HG02938 (cell line): Measurements from ENCODE around the gene BCL2.
A peak's percentile ranks its signal among the peaks of the same experiment; 100 is the strongest.

Experiments
- ATAC-seq: cut with Tn5 transposase; IDR thresholded peaks from one replicate; pipeline ENCODE4 v1.9.1; 2021; ENCODE audit warnings: mild to moderate bottlenecking, moderate library complexity; ENCODE audit not compliant: unreplicated experiment

BCL2 gene

GRCh38 chr18:63186520-63187222 is 132.9 kb downstream of the BCL2 start:
- ATAC-seq = no peak

DNA sequence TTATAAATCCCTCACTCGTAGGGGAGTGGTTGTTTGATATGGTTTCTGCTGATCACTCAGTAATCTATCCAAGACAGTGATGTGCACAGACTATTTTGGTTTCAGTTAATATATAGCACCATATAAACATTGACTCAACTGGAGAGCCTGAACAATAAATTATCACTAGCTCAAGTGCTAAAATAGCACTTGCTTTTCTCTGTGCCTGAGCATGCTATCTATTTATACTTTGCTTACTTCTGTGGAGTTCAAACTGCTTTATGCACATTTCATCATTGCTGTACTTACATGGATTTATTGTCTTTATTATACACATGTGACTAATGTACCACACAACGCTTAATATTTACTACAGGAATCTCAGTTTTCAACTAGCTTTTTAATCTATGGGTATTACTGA is 133.6 kb downstream of the BCL2 start:
- peak; percentile 31 for ATAC-seq

DNA sequence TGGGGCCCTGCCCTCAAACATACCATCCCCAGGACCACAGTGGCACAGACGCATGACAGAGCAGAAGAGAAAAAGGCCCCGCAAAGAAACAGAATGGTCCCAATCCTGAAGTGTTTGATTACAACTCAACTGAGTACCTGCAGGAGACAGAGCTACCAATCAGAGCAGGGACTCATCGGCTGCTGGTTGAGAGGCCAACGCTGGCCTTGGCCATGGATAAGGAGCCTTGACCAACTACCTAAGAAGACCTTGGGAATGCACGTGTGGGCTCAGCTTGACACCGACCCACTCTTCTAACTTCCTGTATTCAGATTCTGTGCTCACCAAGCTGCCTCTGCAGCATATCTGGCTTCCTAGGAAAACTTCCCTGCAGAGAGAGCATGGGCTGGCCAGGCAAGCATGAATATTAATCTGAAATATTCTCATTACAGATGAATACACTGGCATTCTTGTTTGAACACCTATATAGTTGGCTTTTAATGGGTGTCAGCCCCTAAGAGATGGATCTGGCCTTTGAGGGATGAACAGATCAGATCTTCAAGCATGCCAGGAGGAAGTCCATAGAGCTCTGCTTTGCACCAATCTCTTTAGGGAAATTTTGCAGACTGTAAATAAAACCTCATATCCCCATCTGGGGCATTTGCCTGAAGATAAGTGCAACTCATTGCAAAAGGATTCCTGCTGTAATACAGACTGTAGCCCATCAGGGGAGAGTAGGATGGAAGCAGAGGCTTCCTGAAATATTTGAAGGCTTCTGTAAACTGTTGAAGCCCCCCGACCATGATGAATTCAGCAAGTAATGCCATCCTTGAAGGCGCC is 135.4 kb downstream of the BCL2 start:
- ATAC-seq = no peak

DNA sequence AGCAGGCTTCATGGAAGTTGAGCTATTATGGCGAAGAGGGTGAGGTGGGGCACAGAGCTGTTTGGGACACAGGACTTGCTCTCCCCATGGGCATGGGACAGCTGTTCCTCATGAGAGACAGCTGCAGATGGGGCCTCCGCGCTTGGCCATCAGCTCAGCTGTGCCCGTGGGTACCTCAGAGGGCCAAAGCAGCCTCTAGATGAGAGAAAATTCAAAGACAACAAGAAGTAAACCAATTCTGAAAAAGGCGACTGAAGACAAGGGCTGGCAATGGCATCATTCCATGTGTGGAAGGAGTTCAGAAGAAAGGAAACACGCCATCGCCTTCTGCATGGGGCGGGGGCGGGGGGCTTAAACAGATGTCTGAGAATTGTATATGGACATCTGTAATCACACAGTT is 136.2 kb downstream of the BCL2 start:
- no peak for ATAC-seq

DNA sequence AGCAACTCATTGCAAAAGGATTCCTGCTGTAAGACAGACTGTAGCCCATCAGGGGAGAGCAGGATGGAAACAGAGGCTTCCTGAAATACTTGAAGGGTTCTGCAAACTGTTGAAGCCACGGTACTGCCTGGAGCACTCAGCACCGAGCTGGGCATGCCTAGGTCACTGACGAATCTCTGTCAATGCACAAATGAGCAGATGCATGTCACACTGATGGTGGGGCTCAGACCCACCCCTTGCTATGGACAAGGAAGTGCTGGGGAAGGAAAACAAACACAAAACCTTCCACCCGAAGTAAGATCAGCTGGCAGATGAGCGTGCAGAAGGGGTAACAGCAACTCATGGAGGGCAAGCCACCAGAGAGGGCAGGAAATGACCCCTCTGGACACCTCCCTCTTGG is 136.7 kb downstream of the BCL2 start:
- no peak for ATAC-seq

DNA sequence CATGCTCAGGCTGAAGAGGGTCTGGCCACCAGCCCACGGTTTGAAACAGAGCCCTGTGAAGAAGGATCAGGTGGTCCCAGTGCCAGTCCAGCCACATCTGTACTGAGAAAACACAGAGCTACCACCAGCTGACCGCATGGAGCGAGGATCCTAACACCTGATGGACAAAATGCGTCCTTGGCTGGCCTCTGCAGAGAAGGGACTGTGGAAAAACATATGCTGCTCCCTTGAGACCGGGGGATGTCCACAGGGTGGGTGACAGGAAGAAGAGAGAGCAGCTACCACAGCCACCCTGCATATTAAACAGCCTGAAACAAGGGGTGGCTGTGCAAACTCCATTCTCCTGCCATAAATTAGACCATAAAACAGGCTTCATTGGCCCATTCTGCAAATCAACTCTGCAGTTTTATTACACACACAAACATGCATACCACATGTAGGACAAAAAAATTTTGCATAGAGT is 137.2 kb downstream of the BCL2 start:
- no peak for ATAC-seq

- ATAC-seq = no peak
Observed at GRCh38 chr18:63181706-63182309, 137.8 kb downstream of the BCL2 start.

GRCh38 chr18:63180971-63181376 is 138.6 kb downstream of the BCL2 start:
- ATAC-seq = peak; percentile 49

- ATAC-seq = no peak
Observed at GRCh38 chr18:63180321-63180720, 139.2 kb downstream of the BCL2 start.

DNA sequence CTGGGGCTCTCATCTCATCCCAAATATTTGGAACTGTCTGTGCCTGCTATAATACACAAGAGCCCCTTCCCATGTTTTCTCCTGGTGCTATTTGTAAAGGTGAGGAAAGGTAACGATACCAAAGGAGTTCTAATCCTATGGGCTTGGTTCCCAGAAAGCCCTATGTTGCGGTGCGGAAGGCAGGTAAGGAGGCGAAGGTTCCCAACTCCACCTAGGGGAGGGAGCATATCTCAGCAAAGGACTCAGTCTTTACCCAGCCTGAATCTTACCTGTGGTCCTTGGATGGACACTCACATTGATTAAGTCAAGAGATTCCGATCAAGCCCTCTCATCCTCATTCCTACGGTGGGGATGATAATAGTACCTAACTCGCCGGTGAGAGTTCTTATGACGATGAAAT is 140.1 kb downstream of the BCL2 start:
- ATAC-seq = no peak

GRCh38 chr18:63178971-63179370 is 140.6 kb downstream of the BCL2 start:
- no peak for ATAC-seq

- ATAC-seq = no peak
Observed at GRCh38 chr18:63177919-63178821, 141.4 kb downstream of the BCL2 start.

DNA sequence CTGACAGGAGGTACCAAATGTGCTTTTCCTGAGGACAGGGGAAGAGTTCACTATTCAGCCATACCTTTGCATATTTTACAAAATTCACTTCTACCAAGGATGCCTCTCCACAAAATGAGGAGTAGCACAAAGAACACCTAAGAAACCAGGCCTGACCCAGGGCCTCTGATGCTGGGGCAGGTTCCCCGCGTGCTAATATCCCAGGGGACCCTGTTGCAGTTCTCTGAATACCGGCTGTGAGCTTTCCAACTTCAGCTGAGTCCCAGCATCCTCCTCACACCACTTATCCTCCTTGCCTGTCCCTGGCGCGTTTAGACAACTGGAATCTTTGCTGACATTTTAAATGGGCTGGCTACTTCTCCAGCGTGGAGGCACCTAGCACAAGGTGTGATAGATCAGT is 142.3 kb downstream of the BCL2 start:
- ATAC-seq = no peak

DNA sequence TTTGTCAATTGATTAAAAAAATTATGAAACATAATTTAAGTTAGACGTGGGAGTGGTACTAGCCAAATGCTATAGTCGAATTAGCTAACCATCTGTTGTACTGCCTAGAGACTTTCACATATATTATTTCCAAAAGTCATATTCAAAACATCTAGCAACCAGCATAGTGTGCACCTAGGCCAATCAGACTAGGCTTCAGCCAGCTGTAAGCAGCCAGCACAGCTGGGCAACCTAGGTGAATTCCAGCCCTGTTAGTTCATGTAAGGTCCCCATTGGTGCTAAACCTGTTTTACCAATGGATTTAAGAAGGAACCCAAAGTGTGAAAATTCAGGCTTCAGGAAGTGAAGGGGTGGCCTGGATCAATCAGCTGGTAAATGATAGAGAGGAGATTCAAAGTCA is 144.3 kb downstream of the BCL2 start:
- ATAC-seq = peak; percentile 48

GRCh38 chr18:63173983-63174382 is 145.6 kb downstream of the BCL2 start:
- no peak for ATAC-seq

GRCh38 chr18:63169853-63170252 is 149.7 kb downstream of the BCL2 start:
- no peak for ATAC-seq

- no peak for ATAC-seq
Observed at GRCh38 chr18:63168287-63168686, 151.3 kb downstream of the BCL2 start.

DNA sequence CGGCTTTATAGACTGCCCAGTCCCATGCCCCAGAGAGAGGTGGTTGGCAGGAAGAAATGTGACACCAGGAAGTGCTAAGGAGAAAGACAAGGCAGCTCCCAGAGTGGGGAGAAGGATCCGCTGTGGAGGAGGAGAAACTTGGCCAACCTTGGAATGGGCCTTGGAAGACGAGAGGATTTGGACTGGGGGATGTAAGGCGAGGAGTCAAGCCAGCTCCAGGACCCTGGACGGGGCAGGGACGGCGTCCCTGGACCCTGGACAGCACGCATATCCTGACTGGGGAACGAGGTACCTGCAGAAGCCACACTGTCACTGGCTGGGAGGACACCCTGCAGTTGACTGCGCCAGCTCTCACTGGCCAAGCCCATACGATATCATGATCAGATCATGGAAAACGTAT is 153.4 kb downstream of the BCL2 start:
- ATAC-seq = no peak

DNA sequence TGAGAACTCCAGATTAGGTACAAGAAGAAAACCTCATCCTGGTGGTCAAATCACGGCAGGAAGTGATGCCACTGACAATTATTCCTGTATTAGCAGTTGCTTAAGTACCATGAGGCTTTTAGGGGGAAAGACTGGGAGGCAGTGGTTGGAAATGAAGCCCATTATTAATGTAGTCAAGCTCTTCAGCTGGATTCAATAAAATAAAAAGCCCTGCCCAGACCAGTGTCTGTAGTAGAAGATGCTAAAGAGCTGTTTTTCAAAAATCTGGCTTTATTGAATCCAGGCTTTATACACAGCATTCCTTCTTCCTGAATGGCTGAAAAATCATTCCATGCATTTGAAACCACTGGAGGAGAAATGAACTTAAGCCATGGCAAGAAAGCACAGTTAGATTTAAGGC is 155.2 kb downstream of the BCL2 start:
- ATAC-seq = no peak

DNA sequence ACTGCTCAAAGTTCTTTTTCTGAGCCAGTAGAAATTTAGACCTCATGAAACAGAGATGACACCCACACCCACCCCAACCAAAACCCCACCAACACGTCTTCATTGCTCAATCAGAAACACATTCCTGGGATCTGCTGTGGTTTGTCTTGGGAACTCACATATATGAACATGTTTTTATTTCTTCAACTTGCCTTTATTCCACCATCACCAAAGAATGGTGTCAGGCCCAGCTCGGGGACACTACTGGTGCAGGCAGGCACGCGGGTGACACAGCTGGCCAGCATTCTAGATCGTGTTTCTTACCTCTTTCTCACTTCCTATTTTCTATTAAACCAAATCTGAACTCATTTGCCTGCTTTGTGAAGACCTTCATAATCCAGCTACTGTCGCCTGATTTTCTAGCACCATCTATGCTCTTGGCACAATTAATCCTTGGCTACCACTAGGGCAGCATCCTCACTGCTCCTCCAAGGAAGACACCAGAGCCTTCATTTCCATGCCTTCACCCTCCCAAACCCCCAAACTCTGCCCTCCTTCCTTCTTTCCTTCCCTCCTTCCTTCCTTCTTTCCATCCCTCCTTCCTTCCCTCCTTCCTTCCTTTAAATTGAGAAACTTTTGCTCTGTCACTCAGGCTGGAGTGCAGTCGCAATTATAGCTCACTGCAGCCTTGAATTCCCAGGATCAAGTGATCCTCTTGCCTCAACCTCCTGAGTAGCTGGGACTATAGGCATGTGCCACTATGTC is 157.1 kb downstream of the BCL2 start:
- ATAC-seq = peak; percentile 28
